Measurements from ENCODE around the gene JUP. TPM values are rescaled to one million over a fixed set of nuclear protein-coding genes. Genes with fewer than 3 reads are reported as not detected.
A peak's percentile ranks its signal among the peaks of the same experiment; 100 is the strongest.

JUP gene
- total RNA-seq, 1 experiment from 2014 or later: 131 TPM

DNA sequence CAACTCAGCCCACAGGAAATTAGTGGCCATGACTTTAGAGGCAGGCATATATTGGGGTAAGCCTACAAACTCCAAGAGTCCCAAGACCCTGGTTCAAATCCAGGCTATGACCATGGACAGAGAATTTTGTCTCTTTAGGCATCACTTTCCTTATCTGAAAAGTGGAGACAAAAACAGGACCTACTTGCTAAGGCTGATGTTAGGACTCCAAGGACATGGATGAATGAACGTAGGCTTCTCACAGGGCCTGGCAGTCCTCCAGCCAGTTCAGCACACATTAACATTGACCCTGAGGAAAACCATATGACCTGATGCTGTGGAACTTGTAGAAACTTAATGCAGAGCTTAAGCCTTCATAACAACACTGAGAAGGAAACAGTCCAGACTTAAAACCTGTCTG lies 27.7 kb upstream of the JUP start:
- BruUV-seq (replicated peaks): no TSS peak
- Mint-ChIP-seq H3K4me3 (ENCODE audit: unreplicated experiment) (peak overlapping the region; percentile 95), H3K4me1 (ENCODE audit: insufficient read depth, unreplicated experiment) (peaks cover 19% of the 10 kb centered on the region), H3K27me3 (ENCODE audit: insufficient read depth, unreplicated experiment) (no peaks in the 10 kb centered on the region), H3K9me3 (ENCODE audit: unreplicated experiment) (no peaks in the 10 kb centered on the region), H3K27ac (ENCODE audit: low read depth, unreplicated experiment) (no peak overlapping the region), H3K36me3 (ENCODE audit: insufficient read depth, unreplicated experiment) (peaks cover 28% of the 10 kb centered on the region)
- TF ChIP-seq, protein P1, sequence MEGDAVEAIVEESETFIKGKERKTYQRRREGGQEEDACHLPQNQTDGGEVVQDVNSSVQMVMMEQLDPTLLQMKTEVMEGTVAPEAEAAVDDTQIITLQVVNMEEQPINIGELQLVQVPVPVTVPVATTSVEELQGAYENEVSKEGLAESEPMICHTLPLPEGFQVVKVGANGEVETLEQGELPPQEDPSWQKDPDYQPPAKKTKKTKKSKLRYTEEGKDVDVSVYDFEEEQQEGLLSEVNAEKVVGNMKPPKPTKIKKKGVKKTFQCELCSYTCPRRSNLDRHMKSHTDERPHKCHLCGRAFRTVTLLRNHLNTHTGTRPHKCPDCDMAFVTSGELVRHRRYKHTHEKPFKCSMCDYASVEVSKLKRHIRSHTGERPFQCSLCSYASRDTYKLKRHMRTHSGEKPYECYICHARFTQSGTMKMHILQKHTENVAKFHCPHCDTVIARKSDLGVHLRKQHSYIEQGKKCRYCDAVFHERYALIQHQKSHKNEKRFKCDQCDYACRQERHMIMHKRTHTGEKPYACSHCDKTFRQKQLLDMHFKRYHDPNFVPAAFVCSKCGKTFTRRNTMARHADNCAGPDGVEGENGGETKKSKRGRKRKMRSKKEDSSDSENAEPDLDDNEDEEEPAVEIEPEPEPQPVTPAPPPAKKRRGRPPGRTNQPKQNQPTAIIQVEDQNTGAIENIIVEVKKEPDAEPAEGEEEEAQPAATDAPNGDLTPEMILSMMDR (IDR thresholded peaks at IDR 0.05; ENCODE audit: unreplicated experiment): no peak
- DNase-seq (ENCODE audit: unreplicated experiment): no peak
- ChIA-PET POLR2A (interaction anchor here (0.6 to 24.1 kb wide), 6 partner anchors 21 to 1713 kb away, joined by 3 to 599 read pairs (median 4); partner anchors contain the start of genes JUP and KLHL11), CTCF (no interaction called here)
- intact Hi-C loops (cut with micrococcal nuclease): no loop called here

DNA sequence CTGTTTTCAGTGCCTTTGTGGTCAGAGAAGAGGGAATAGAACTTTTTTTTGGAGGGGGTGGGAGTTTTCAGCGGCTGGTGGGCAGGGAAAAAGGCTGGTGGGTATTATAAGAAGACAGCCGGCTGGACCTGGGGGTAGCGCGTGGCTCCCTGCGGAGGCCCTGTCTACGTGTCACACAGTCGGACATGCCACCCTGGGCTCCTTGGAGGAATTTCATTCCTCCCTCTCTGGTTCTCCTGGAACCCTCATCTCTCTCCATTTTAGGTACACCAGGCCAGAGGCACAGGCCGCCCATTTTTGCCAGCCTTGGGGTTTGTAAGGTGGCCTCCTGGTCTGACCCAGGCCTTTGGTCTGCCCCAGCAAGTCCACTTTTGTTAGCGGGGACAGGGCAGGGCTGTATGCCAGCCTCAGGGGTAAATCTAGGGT lies 27.2 kb upstream of the JUP start:
- H3K4me3 Mint-ChIP-seq (ENCODE audit: unreplicated experiment): peak overlapping the region; percentile 95
- intact Hi-C loops (cut with micrococcal nuclease): loop anchor here (2.0 kb wide), 1 partner anchor 51 kb away; the partner anchor contains the start of gene KLHL11
- POLR2A ChIA-PET: interaction anchor here (1.4 to 24.1 kb wide), 5 partner anchors 9 to 125 kb away, joined by 5 to 599 read pairs (median 14); partner anchors contain the start of genes EIF1, JUP and KLHL11
- TSS peak; percentile 53 for BruUV-seq (replicated peaks)
- no peaks in the 10 kb centered on the region for H3K9me3 Mint-ChIP-seq (ENCODE audit: unreplicated experiment)
- CTCF ChIA-PET: no interaction called here
- TF ChIP-seq, protein P1 (IDR thresholded peaks at IDR 0.05; ENCODE audit: unreplicated experiment): no peak
- no peaks in the 10 kb centered on the region for H3K27me3 Mint-ChIP-seq (ENCODE audit: insufficient read depth, unreplicated experiment)
- H3K27ac Mint-ChIP-seq (ENCODE audit: low read depth, unreplicated experiment): peak overlapping the region; percentile 85
- peaks cover 32% of the 10 kb centered on the region for H3K36me3 Mint-ChIP-seq (ENCODE audit: insufficient read depth, unreplicated experiment)
- peaks cover 19% of the 10 kb centered on the region for H3K4me1 Mint-ChIP-seq (ENCODE audit: insufficient read depth, unreplicated experiment)
- no peak for DNase-seq (ENCODE audit: unreplicated experiment)

DNA sequence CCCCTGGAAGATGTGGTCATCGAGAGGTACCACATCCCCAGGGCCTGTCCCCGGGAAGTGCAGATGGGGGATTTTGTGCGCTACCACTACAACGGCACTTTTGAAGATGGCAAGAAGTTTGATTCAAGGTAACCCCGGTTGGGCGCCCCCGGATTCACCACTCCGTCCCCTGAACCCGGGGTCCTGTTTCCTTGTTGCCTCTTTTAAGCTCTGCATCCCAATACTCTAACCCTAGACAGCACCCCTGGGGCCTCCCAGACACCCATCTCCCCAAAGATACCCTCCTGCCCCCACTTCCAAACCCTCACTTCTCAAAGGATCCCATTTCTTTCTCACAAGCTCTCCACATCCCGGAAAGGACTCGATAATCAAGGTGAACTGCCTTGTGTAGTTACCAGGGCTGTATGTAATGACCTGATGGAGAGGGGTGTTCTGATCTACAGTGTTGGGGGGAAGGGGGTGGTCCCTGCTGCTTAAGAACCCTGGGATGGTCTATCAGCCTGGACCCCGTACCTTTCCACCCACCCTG lies 26.7 kb upstream of the JUP start:
- DNase-seq (ENCODE audit: unreplicated experiment): no peak
- ChIA-PET POLR2A (interaction anchor here (1.0 to 24.1 kb wide), 7 partner anchors 9 to 124 kb away, joined by 4 to 599 read pairs (median 14); partner anchors contain the start of genes EIF1, JUP and KLHL11), CTCF (no interaction called here)
- intact Hi-C loops (cut with micrococcal nuclease): loop anchor here (2.0 kb wide), 1 partner anchor 52 kb away; the partner anchor contains the start of gene KLHL11
- no TSS peak for BruUV-seq (replicated peaks)
- Mint-ChIP-seq H3K4me3 (ENCODE audit: unreplicated experiment) (peak overlapping the region; percentile 95), H3K27ac (ENCODE audit: low read depth, unreplicated experiment) (peak overlapping the region; percentile 85), H3K27me3 (ENCODE audit: insufficient read depth, unreplicated experiment) (no peaks in the 10 kb centered on the region), H3K4me1 (ENCODE audit: insufficient read depth, unreplicated experiment) (peaks cover 19% of the 10 kb centered on the region), H3K9me3 (ENCODE audit: unreplicated experiment) (no peaks in the 10 kb centered on the region), H3K36me3 (ENCODE audit: insufficient read depth, unreplicated experiment) (peaks cover 28% of the 10 kb centered on the region)
- TF ChIP-seq, protein P1 (IDR thresholded peaks at IDR 0.05; ENCODE audit: unreplicated experiment): no peak

DNA sequence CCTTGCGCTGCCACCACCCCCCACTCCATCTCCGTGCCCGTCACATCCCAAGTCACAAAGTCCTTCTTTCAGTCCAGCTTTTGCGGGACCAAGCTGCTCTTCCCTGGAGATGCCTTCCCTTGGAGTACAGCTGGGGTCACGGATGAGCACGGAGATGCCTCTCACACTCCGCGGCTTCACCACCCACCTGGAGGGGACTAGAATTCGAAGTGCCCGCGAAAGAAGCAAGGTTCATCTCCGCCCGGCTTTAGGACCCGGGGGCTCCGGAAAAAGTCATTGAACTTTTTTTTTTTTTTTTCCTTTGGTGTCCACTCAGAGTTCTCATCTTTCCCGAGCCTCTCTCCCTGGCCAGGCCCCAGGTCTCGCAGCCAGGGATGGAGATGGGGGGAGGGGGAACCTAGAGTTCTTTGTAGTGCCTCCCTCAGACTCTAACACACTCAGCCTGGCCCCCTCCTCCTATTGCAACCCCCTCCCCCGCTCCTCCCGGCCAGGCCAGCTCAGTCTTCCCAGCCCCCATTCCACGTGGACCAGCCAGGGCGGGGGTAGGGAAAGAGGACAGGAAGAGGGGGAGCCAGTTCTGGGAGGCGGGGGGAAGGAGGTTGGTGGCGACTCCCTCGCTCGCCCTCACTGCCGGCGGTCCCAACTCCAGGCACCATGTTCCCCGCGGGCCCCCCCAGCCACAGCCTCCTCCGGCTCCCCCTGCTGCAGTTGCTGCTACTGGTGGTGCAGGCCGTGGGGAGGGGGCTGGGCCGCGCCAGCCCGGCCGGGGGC lies 26.1 kb upstream of the JUP start, which contains the start of gene FKBP10:
Gene FKBP10 (plus strand): TSS at position 624 of the 771 bp plus-strand sequence. CDS start 31 bp downstream, at position 655.
- no TSS peak for BruUV-seq (replicated peaks)
- intact Hi-C loops (cut with micrococcal nuclease): loop anchor here (2.0 kb wide), 1 partner anchor 52 kb away; the partner anchor contains the start of gene KLHL11
- CTCF ChIA-PET: interaction anchor here (0.7 to 3.1 kb wide), 5 partner anchors 11 to 1720 kb away, joined by 3 to 22 read pairs (median 6); no protein-coding TSS in a partner anchor

More for the DNA sequence above, 26.1 kb upstream of the JUP start, which contains the start of gene FKBP10:
- POLR2A ChIA-PET: interaction anchor here (1.0 to 24.1 kb wide), 9 partner anchors 10 to 124 kb away, joined by 3 to 599 read pairs (median 9); partner anchors contain the start of genes EIF1, JUP and KLHL11
- H3K4me3 Mint-ChIP-seq (ENCODE audit: unreplicated experiment): peak within 1 kb of the TSS; percentile 95
- peaks cover 19% of the 10 kb centered on the region for H3K4me1 Mint-ChIP-seq (ENCODE audit: insufficient read depth, unreplicated experiment)
- no peaks in the 10 kb centered on the region for H3K9me3 Mint-ChIP-seq (ENCODE audit: unreplicated experiment)
- peak; percentile 84 for DNase-seq (ENCODE audit: unreplicated experiment)
- H3K36me3 Mint-ChIP-seq (ENCODE audit: insufficient read depth, unreplicated experiment): peaks cover 28% of the 10 kb centered on the region
- peak within 1 kb of the TSS; percentile 85 for H3K27ac Mint-ChIP-seq (ENCODE audit: low read depth, unreplicated experiment)
- TF ChIP-seq, protein P1 (IDR thresholded peaks at IDR 0.05; ENCODE audit: unreplicated experiment): no peak
- no peaks in the 10 kb centered on the region for H3K27me3 Mint-ChIP-seq (ENCODE audit: insufficient read depth, unreplicated experiment)
